Urothelium cell line (cell line): Measurements from ENCODE around the gene P2RY2.
"Not testable (repeated sequence)": the region's sequence is repeated elsewhere in the genome, so short reads cannot be mapped to it uniquely, and the experiment has no call there.

Source experiments
- DNase-seq: peaks from one replicate; pipeline ENCODE4 v3.0.0; 2011; ENCODE audit warnings: low spot score, mixed read lengths
- FAIRE-seq: peaks from 2 replicates; lab custom pipeline; 2011; peaks lifted over from hg19 to GRCh38; lab: Jason Lieb, UNC

The P2RY2 gene

DNA sequence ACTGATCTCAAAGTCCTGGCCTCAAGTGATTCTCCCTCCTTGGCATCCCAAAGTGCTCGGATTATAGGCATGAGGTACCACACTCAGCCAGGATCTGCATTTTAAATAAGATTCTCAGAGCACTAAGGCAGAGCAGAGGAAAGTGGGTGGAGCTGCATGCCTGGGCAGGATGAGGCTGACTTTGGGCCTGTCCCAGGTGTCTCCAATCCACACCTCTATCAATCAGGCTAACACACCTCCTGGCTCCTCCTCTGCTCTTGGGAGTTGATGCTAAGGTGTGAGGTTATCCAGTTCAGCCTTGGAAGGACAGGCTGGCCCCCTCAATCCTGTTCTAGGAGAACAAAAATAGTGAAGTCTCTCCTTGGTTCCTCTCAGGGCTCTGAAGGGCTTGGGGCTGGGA is 30.2 kb upstream of the P2RY2 start:
- DNase-seq, result no peak
- no peak for FAIRE-seq

DNA sequence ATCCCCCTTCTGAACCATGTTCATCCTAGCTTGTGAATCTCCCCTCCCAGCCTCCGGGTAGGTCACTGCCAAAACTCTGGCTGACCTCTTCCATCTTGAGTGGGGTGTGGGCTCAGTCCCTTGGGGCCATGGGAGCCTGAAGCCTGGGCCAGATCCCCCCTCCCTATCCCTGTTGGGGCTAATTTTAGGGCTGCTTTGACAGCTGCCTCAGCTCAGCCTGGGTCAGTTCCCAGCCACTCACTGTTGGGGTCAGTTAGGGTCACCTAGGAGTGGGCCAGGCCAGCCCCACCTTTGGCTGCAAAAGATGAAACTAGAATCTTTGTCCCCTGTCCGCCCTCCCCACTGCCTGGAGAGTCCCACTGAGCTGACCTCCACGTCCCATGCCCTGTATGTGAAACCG is 29.8 kb upstream of the P2RY2 start:
- FAIRE-seq (no peak), DNase-seq (no peak)

DNA sequence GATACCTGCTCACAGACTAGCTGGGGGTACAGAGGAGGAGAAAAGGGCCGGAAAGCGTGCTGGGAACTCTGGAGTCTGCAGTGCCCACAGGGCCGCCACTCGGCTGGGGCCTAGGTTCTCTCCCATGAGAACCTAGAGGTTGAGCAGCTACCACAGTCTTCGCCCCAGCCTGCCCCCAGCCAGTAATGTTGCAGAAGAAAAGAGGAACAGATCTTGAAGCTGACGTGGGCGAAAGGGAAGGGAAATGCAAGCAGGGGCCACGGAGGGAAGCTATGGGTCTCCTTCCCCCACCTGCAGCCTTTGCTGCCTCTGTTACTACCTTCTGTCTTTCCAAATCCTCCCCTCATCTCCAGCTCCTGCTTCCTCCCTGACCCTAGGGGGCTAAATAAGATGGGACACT is 28.8 kb upstream of the P2RY2 start:
- DNase-seq (no peak), FAIRE-seq (no peak)

DNA sequence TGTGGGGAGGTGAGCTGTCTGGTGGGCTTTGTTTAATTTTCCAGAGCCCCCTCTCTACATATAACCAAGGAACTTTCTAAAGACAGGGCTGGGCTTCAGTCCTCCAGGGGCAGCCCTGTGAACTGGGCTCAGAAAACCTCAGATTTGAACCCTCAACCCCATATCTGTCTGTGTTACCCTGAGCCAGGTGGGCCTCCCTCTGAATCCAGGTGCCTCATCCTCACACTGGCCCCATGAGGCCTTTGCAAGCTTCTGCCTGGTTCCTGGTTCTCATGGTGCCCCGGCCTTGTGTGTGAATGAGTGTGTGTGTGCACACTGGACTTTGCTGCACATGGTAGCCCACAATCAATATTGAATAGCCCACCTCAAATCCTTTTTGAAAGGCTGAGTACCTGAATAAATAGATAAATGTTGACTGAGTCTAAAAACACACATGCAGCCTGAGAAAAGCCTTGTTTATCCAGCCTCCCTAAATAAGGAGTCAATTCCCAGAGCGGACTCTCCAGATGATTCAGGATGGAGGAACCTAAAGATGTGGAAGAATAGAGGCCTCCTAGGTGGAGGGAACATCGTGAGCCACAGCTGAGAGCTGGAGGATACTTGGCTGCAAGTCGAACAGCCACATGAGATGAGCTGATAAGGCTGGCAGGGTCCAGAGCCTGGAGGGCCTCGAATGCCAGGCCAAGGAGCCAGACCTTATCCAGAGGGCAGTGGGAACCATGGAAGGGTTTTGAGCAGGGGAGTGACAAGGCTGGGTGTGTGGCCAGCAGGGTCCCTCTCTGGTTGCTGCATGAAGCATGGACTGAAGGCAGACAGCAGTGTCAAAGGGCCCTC is 28.1 kb upstream of the P2RY2 start:
- no peak for FAIRE-seq
- DNase-seq, result no peak

DNA sequence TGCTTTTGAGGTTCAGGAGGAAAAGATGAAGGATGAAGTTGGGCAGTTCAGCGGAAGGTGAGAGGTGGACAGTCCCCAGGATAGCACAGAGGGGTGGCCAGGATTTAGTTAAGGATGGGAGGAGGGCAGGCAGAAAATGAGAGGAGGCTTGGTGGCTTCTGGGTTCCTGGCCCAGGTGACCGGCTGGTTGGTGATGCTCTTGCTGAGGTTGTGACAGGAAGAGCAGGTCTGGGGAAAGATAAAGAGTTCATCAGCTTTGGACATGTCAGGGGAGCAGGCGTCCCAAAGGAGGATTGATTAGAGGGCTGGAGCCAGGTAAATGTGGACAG is 27.6 kb upstream of the P2RY2 start:
- no peak for DNase-seq

DNA sequence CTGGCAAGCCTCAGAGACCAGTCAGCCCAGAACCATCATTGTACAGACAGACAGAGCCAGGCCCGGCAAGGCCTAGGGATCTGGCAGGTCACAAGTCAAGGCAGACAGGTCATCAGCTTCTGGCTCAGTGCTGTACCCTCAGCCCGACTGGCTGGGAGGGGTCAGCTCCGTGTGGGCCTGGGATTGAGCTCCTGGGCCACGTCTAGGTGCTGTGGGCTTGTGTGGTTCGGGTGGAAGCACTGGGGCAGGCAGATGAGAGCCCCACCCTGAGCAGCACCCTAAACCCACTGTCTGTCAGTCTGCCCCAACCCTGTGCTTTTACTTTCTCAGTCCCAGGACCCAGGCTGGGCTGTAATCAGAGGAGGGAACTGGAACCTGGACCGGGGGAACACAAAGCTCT is 26.9 kb upstream of the P2RY2 start:
- FAIRE-seq, result no peak
- no peak for DNase-seq

More for the DNA sequence above, 27.6 kb upstream of the P2RY2 start:
- no peak for FAIRE-seq

DNA sequence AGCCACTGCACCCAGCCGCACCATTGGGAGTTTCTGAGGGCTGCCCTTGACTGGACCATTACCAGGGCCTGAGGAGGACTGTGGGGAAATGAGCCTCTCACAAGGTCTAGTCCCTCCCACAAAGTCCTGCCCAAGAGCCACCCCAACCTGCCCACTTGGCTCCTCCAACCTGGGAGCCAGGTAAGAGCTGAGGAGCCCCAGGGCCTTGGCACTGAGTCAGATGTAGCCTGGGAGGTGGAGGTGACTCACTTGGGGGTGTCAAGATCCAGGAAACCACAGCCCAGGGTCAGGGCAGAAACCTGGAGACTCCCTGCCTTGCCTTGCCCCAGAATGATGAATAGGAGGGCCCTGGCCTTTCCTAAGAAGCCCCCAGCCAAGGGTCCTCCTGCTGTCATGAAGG is 25.8 kb upstream of the P2RY2 start:
- DNase-seq (peak; percentile 63), FAIRE-seq (no peak)

DNA sequence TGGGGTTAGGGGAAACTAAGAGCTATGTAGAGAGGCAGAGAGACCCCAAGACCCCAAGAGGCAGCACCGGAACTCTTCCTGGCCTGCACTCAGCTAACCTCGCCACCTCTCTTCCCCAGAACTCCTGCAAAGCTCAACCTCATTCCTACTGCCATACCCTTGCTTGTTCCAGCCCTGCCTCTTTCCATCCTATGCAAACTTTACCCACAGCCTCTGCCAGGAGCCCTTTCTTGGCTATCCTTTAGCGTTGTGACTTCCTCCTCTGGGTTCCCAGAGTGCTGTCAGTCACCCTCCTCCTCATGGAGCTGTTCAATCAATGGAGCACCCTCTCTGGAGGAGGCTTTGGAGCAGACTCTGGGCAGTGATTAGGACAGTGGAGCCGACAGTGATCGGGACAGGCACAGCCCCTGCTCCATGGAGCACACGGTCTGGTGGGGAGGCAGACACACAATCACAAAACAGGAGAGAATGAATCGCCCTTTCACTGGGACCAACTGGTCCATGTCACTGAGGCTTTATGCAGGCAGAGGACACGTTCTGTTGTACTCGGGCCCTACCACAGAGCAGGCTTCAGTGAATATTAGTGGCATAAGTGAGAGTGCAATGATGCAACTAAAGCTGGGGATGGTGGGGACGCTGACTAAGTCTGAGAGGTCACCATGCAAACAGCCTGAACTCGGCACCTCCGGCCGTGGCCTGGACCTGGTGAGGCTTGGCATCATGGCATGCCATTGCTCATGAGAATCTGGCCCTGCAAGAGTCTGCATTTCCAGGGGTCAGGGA is 24.6 kb upstream of the P2RY2 start:
- DNase-seq, result no peak
- no peak for FAIRE-seq

DNA sequence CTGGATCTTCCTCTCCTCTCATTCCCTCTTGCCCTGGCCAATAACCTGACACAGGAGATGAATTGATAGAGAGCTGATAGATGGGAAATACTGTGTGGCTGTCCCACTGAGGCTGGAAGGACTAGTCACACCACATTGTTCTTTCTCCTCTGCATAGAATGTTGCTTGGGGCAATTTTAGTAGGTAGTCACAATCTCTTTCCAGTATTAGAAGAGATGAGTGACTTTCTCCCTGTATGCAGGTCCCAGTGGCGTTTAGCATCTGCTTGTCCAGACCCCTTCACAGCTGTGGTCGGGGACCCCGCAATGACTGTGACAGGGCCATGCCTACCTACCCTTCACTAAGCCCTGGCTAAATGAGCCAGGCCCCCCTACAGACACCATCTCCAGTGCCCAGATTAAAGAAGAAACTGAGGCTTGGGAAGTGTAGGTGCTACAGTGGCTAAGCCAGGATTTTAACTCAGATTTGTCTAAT is 24.0 kb upstream of the P2RY2 start:
- FAIRE-seq (no peak), DNase-seq (no peak)

DNA sequence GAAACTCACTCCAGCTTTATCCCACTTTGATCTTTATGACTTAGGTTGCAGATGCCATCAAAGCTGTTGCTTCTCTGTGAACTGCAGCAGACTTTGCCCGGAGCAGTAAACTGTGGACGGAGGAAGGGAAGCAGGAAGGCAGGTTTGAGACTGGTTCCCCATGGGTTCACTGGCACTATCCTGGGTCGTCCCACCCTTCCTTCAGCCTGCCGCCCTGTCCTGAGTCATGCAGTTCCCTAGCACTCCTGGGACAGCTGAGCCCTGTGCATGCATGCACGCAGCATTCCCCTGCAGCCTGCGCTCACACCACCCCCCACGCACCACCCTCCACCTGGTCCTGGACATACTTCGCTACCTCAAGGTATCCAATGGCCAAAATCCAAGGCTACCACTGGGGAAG is 23.5 kb upstream of the P2RY2 start:
- DNase-seq (no peak), FAIRE-seq (no peak)

DNA sequence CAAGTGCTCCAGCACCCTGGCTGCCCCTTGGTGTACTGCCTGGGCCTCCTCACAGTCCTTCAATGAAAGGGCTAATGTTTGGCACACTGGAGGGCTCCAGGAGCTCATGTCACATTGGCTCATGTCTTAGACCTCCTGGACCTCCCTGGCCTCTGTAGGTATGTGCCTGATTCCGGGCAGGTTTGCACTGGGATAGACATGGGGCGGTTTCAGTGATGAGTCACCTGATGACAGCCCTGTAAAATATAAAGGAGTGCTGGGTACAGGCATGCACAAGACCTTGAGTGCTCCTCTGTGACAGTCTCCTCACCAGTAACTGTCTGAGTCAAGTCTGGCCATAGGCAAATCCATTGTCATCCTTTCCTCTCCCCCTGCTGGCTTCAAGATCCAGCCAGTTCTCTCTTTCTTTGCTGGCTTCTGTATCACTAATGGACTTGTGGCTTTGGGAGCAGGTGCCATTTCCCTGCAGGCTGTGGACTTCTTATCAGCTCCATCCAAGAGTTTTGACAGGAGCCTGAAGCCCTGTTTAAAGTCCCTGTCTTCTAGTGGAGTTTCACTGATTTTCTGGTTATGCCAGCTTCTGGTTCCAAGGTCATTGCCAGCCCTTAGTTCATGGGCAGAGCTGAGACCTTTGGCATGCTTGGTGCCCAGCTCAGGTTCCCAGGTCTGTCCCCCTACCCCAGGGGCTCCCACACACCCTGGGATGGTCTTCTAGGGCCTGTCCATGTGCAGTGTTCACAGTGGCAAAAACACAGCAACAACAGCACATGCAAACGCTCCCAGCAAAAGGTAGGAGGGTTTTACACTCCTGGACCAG is 22.7 kb upstream of the P2RY2 start:
- no peak for FAIRE-seq
- peak; percentile 72 for DNase-seq

DNA sequence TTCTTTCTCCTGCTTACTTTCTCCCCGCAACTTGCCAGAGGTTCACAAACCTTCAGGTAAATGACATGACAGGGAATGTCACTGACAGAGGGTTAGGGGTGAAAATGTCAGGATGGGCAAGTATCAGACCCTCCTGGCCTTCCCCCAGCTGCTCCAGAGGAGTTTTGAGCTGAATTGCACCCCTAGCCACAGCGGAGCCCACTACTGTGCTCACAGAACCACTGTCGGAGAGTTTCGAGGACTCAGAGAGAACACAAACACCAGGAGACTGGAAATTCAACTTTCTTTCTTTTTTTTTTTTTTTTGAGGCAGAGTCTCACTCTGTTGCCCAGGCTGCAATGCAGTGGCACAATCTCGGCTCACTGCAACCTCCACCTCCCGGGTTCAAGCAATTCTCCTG is 21.5 kb upstream of the P2RY2 start:
- no peak for FAIRE-seq
- no peak for DNase-seq

DNA sequence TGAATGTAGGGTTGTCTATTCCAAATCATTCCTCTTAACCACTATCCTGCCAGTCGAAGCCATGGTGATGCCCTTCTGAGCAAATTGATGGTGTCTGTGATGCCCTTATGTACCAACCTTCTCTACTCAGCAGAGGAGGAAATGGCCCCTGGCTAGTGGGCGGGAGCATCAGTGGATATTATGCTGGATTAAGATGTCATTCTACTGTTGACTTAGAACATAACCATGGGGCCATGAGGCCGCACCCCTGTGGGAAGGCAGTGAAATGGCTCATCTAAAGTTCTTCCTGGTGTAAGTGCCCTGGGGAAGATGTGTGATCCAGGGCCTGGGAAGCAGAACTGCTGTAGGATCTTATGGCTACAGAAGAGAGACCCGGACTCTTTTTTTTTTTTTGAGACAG is 20.7 kb upstream of the P2RY2 start:
- DNase-seq, result no peak
- no peak for FAIRE-seq

DNA sequence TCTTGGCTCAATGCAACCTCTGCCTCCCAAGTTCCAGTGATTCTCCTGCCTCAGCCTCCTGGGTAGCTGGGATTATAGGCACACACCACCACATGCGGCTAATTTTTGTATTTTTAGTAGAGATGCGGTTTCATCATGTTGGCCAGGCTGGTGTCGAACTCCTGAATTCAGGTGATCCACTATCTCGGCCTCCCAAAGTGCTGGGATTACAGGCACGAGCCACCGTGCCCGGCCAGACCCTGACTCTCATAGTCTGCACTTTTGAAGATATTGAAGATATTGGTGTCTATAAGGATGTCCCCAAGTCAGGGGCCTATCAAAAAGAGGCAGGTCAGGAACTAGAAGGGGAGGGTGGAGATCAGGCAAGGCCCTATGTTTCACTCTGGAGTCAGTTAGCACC is 20.3 kb upstream of the P2RY2 start:
- not testable (repeated sequence) for DNase-seq, FAIRE-seq

DNA sequence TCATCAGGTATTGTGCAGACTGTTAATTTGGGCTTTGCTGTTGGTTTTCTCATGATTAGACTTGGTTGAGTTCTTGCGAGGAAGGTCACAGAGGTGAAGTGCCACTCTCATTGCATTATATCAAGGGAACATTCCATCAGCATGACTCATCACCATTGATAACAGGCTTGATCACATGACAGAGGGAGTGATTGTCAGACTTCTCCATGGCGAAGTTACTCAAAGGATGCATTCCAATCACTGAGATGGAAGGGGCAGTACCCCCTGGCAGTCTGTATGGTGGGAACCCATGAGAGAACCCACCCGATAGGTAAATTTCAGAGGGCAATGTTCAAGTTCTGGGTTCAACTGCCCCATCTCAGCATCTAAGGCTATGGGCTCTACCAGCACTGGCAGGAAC is 19.4 kb upstream of the P2RY2 start:
- DNase-seq (peak; percentile 44), FAIRE-seq (peak; percentile 52)

DNA sequence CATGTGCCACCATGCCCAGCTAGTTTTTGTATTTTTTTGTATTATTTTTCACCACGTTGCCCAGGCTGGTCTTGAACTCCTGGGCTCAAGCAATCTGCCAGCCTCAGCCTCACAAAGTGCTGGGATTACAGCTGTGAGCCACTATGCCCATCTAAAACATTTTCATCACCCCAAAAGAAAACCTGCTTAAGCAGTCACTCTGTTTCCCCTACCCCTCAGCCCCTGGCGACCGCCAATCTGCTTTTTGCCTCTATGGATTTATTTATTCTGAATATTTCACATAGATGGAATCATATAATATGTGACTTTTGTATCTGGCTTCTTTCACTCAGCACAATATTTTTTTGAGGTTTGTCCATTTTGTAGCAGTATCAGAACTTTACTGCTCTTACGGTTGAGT is 18.6 kb upstream of the P2RY2 start:
- no peak for FAIRE-seq
- no peak for DNase-seq

DNA sequence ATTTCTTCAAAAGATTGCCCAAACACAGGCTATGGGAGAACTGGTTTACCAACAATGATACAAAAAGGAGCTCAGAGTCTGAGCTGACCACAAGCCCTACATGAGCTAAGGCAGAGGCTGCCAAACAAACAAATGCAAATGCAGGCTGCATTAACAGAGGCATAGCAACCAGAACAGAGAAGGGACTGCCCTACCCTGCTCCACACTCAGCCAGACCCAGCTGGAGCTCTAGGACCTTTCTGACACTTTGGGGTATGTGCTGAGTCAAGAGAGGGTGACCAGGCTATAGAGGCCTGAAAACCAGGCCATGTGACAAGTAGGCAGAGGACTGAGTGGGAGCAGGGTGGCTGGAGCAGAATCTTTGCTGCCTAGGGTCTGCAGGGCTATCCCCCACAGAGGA is 17.8 kb upstream of the P2RY2 start:
- DNase-seq, result no peak
- no peak for FAIRE-seq

DNA sequence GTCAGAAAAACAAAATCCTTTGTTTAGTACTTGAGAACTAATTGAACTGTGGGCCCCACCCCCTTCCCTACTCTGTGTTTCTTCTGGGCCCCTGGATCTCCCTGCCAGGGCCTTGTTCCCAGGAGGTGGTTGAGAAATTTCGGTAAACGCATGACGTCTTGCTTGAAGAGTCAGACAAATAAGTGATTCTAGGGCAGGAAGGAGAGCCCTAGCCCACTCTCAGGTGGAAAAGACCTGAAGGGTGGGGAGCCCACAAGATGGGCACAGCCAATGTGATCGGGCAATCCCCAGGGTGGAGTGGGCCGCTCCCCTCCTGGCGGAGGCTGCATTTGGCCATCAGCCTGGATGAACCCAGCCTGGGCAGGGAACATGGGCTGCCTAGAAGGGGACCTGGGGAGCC is 16.8 kb upstream of the P2RY2 start:
- no peak for FAIRE-seq
- DNase-seq, result no peak

DNA sequence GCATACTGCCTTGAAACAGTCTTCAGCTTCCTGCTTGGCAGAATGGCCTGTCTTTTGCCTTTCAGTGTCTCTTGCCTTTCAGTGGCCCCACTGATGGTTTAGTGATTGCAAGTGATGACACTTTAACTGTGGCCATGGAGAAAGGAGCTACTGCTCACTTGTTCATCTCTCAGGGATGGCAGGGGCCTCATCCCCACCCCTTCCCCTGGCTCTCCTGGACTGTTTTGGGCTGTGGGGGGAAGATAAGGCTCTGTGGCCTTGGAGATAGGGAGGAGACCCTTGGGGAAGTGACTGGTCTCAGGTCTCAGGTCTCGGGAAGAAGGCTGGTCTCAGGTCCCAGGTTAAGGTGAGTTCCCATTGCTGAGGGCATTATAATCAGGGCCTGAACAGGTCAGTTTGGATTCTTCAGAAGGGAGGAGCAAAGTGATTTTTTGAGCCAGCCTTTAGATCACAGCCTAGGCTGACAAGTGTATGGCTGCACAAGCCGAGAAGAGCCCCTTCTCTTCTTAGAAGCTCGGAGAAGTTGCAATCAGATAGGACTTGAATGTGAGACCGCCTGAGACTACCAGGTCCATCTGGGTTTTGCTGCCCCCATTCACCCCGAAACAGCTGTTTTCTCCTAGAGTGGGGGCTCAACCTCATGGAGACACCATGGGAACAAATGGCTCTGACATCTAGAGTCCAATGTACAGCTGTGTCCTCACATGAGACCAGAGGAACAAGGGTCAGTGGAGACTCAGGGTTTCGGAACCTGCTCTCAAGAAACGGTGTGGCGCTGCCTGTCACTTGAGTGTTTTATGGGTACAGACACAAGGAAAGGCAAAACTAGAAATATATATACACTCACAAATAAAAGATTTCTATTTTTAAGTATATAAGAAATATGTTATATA is 15.9 kb upstream of the P2RY2 start:
- DNase-seq (no peak), FAIRE-seq (no peak)

DNA sequence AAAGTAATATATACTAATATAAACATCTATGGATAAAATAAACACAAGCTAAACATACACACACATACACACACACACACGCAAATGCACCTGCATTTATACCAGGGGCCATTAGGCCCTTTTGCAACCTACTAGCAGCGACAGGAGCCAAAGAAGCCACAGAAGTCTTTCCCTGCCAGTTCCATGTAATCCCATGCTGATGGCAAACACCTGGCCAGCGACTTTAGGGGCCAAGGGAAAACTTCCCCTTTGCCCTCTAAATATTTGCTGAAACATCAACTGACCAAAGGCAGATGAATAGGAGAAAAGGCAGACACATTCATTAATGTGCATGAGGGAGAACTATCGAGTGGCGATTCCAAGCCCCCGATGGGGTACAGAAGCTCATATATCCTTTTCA is 14.8 kb upstream of the P2RY2 start:
- FAIRE-seq, result no peak
- DNase-seq, result no peak
